ENCODE measurements around the gene SSBP2. TPM values are rescaled to one million over a fixed set of nuclear protein-coding genes. Genes with fewer than 3 reads are reported as not detected.

SSBP2 gene
- total and polyA plus RNA-seq, 2 of the 8 experiments (the other 6 are each of a cell fraction or from before 2014, with no cell fraction given): 21.5 to 36.2 TPM

DNA sequence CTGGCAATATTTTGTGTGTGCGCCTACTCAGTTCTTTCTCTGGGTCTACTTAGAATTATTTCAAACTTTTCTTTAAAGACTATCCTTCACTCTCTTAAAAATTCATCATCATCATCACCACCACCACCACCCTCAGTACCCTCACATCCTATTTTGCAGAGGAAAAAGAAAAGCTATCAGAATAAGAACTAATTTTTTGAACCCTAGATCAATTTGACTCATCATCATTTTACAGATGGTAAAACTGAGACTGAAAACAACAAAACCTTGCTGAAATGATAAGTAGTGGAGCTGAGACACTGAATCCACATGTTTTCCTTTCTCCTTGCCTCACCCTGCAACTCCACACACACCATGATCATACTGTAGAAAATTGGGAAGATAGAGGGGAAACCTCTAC is 119.3 kb downstream of the SSBP2 start (continued):
- TF ChIP-seq, protein P1, sequence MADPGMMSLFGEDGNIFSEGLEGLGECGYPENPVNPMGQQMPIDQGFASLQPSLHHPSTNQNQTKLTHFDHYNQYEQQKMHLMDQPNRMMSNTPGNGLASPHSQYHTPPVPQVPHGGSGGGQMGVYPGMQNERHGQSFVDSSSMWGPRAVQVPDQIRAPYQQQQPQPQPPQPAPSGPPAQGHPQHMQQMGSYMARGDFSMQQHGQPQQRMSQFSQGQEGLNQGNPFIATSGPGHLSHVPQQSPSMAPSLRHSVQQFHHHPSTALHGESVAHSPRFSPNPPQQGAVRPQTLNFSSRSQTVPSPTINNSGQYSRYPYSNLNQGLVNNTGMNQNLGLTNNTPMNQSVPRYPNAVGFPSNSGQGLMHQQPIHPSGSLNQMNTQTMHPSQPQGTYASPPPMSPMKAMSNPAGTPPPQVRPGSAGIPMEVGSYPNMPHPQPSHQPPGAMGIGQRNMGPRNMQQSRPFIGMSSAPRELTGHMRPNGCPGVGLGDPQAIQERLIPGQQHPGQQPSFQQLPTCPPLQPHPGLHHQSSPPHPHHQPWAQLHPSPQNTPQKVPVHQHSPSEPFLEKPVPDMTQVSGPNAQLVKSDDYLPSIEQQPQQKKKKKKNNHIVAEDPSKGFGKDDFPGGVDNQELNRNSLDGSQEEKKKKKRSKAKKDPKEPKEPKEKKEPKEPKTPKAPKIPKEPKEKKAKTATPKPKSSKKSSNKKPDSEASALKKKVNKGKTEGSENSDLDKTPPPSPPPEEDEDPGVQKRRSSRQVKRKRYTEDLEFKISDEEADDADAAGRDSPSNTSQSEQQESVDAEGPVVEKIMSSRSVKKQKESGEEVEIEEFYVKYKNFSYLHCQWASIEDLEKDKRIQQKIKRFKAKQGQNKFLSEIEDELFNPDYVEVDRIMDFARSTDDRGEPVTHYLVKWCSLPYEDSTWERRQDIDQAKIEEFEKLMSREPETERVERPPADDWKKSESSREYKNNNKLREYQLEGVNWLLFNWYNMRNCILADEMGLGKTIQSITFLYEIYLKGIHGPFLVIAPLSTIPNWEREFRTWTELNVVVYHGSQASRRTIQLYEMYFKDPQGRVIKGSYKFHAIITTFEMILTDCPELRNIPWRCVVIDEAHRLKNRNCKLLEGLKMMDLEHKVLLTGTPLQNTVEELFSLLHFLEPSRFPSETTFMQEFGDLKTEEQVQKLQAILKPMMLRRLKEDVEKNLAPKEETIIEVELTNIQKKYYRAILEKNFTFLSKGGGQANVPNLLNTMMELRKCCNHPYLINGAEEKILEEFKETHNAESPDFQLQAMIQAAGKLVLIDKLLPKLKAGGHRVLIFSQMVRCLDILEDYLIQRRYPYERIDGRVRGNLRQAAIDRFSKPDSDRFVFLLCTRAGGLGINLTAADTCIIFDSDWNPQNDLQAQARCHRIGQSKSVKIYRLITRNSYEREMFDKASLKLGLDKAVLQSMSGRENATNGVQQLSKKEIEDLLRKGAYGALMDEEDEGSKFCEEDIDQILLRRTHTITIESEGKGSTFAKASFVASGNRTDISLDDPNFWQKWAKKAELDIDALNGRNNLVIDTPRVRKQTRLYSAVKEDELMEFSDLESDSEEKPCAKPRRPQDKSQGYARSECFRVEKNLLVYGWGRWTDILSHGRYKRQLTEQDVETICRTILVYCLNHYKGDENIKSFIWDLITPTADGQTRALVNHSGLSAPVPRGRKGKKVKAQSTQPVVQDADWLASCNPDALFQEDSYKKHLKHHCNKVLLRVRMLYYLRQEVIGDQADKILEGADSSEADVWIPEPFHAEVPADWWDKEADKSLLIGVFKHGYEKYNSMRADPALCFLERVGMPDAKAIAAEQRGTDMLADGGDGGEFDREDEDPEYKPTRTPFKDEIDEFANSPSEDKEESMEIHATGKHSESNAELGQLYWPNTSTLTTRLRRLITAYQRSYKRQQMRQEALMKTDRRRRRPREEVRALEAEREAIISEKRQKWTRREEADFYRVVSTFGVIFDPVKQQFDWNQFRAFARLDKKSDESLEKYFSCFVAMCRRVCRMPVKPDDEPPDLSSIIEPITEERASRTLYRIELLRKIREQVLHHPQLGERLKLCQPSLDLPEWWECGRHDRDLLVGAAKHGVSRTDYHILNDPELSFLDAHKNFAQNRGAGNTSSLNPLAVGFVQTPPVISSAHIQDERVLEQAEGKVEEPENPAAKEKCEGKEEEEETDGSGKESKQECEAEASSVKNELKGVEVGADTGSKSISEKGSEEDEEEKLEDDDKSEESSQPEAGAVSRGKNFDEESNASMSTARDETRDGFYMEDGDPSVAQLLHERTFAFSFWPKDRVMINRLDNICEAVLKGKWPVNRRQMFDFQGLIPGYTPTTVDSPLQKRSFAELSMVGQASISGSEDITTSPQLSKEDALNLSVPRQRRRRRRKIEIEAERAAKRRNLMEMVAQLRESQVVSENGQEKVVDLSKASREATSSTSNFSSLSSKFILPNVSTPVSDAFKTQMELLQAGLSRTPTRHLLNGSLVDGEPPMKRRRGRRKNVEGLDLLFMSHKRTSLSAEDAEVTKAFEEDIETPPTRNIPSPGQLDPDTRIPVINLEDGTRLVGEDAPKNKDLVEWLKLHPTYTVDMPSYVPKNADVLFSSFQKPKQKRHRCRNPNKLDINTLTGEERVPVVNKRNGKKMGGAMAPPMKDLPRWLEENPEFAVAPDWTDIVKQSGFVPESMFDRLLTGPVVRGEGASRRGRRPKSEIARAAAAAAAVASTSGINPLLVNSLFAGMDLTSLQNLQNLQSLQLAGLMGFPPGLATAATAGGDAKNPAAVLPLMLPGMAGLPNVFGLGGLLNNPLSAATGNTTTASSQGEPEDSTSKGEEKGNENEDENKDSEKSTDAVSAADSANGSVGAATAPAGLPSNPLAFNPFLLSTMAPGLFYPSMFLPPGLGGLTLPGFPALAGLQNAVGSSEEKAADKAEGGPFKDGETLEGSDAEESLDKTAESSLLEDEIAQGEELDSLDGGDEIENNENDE (IDR thresholded peaks at IDR 0.05; ENCODE audit: insufficient replicate concordance, low read length): no peak
- TF ChIP-seq TEAD4 (IDR thresholded peaks at IDR 0.05; ENCODE audit: low read depth, low read length) (no peak), CHD1 (IDR thresholded peaks at IDR 0.05; ENCODE audit: low read depth, low read length) (no peak), CTBP2 (IDR thresholded peaks at IDR 0.05; ENCODE audit: borderline replicate concordance, insufficient read depth, insufficient read length, low read length) (no peak), YY1 (IDR thresholded peaks at IDR 0.05; ENCODE audit: low read depth, low read length) (no peak), MAFK (IDR thresholded peaks at IDR 0.05; ENCODE audit: low read depth, low read length) (no peak)
